Measurements from ENCODE around the gene VOPP1. TPM values are rescaled to one million over a fixed set of nuclear protein-coding genes. Genes with fewer than 3 reads are reported as not detected.

Gene VOPP1
- total and polyA plus RNA-seq, 9 donors, result 20.7 to 31.8 (median 27.5) TPM

DNA sequence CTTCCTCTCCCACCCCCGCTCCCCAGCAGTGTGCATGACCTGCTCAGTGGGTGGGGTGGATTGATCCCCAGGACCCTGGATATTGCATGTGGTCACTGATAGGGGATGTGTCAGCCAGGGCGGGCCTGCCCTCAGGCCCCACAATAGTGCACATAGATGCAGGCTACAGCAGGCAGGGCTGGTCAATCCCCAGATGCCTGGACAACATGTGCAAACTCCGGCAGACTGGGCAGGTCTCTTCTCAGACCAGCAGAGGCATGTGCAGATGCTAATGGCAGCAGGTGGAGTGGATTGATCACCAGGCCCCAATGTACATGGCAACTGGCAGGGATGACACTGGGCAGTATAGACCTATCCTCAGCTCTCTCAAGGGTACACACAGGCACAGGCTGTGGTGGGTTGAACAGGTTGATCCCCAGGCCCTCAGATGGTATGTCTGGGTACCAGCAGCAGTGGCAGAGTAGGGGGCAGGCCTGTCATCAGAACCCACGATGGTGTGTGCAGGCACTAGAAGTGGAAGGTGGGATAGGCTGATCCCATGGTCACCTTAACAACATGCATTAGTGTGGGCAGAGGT, 108.5 kb downstream of the VOPP1 start:
- Histone ChIP-seq H3K36me3 (ENCODE audit: control insufficient read depth, insufficient read depth, low read length) (peaks cover 10% of the 10 kb centered on the region), H3K27me3 (ENCODE audit: control insufficient read depth, insufficient read depth, low read length) (no peaks in the 10 kb centered on the region), H3K9me3 (replicated peaks; ENCODE audit: control insufficient read depth, low read depth, low read length) (peaks cover 4% of the 10 kb centered on the region), H3K27ac (ENCODE audit: low read length) (no peak overlapping the region), H3K4me1 (ENCODE audit: control insufficient read depth, insufficient read depth, low read length) (no peaks in the 10 kb centered on the region), H3K4me3 (ENCODE audit: low read length) (no peak overlapping the region)
- no peak for DNase-seq
- 97% methylated on average over 3 of the region's 4 CpGs for WGBS (ENCODE audit: insufficient coverage)

DNA sequence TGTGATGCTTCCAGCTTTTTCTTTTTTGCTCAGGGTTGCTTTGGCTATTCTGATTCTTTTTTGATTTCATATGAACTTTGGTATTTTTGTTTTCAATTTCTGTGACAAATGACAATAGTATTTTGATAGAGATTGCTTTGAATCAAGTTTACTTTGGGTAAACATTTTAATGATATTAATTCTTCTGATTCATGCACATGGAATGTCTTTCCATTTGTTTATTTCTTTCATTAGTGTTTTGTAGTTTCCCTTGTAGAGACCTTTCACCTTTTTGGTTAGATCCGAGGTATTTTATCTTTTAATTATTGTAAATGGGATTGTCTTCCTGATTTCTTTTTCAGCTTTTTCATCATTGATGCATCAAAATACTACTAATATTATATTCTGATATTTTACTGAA, 114.0 kb downstream of the VOPP1 start:
- H3K27me3 ChIP-seq (ENCODE audit: control insufficient read depth, insufficient read depth, low read length), result no peaks in the 10 kb centered on the region
- no peaks in the 10 kb centered on the region for H3K4me1 ChIP-seq (ENCODE audit: control insufficient read depth, insufficient read depth, low read length)
- H3K27ac ChIP-seq (ENCODE audit: low read length), result no peak overlapping the region
- WGBS (ENCODE audit: insufficient coverage), result no CpG with 5 or more reads among the region's 1 CpG
- H3K9me3 ChIP-seq (replicated peaks; ENCODE audit: control insufficient read depth, low read depth, low read length), result peaks cover 7% of the 10 kb centered on the region
- no peaks in the 10 kb centered on the region for H3K36me3 ChIP-seq (ENCODE audit: control insufficient read depth, insufficient read depth, low read length)
- no peak overlapping the region for H3K4me3 ChIP-seq (ENCODE audit: low read length)
- no peak for DNase-seq

DNA sequence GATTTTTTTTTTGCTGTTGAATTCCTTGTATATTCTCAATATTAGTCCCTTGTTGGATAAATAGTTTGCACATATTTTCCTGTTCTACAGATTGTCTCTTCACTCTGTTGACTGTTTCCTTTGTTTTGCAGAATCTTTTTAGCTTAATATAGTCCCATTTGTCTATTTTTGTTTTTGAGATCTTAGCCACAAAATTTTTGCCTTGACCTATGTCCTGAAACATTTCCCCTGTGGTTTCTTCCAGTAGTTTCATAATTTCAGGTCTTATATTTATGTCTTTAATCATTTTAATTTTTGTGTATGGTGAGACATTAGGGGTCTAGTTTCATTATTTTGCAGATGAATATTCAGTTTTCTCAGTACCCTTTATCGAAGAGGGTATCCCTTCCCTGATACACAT, 114.5 kb downstream of the VOPP1 start:
- no peak for DNase-seq
- Histone ChIP-seq H3K36me3 (ENCODE audit: control insufficient read depth, insufficient read depth, low read length) (no peaks in the 10 kb centered on the region), H3K27me3 (ENCODE audit: control insufficient read depth, insufficient read depth, low read length) (no peaks in the 10 kb centered on the region), H3K9me3 (replicated peaks; ENCODE audit: control insufficient read depth, low read depth, low read length) (peaks cover 7% of the 10 kb centered on the region), H3K27ac (ENCODE audit: low read length) (no peak overlapping the region), H3K4me3 (ENCODE audit: low read length) (no peak overlapping the region), H3K4me1 (ENCODE audit: control insufficient read depth, insufficient read depth, low read length) (no peaks in the 10 kb centered on the region)
- WGBS (ENCODE audit: insufficient coverage), result no CpG with 5 or more reads among the region's 1 CpG

DNA sequence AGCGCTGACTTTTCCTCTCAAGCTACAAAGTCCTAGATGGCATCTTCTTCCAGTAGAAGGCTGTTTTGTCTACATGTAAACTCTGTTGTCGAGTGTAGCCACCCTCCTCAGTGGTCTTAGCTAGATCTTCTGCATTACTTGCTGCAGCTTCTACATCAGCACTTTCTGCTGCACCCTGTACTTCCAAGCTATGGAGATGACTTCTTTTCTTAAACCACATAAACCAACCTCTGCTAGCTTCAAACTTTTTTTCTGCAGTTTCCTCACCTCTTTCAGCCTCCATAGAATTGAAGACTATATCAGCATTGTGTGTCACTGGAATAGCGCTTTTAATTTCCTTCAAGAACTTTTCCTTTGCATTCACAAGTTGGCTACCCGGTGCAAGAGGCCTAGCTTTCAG, 119.3 kb downstream of the VOPP1 start:
- WGBS (ENCODE audit: insufficient coverage), result 94% methylated on average over 2 of the region's 4 CpGs
- no peak for DNase-seq
- no peaks in the 10 kb centered on the region for H3K36me3 ChIP-seq (ENCODE audit: control insufficient read depth, insufficient read depth, low read length)
- H3K9me3 ChIP-seq (replicated peaks; ENCODE audit: control insufficient read depth, low read depth, low read length), result peaks cover 3% of the 10 kb centered on the region
- H3K4me3 ChIP-seq (ENCODE audit: low read length), result no peak overlapping the region
- peaks cover 12% of the 10 kb centered on the region for H3K27me3 ChIP-seq (ENCODE audit: control insufficient read depth, insufficient read depth, low read length)
- H3K27ac ChIP-seq (ENCODE audit: low read length), result no peak overlapping the region
- no peaks in the 10 kb centered on the region for H3K4me1 ChIP-seq (ENCODE audit: control insufficient read depth, insufficient read depth, low read length)

DNA sequence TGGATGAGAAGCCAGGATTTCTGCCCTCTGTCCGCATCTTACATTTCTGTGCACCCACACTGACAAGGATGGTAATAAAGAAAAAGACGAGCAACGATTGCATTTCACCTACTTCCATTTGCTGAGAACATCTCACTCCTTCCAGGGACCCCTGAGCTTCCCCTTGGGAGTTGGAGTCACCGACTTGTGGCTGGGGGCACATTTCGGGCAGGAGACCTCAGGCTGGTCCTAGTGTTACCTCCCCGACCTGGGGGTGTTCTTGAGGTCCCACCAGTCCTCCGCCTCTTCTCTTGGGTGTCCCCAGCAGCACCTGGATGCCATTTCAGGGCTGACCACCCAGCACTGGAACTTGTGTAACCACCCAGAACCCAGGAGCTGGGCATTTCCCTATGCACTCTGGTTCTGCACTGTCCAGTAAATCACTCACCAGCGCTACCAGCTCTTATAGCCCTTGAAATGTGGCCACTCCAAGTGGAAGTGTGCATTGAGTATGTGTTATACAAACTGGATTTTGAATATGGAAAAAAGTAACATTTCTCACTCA, 122.2 kb downstream of the VOPP1 start:
- Histone ChIP-seq H3K27ac (ENCODE audit: low read length) (no peak overlapping the region), H3K9me3 (replicated peaks; ENCODE audit: control insufficient read depth, low read depth, low read length) (no peaks in the 10 kb centered on the region), H3K4me1 (ENCODE audit: control insufficient read depth, insufficient read depth, low read length) (no peaks in the 10 kb centered on the region), H3K4me3 (ENCODE audit: low read length) (no peak overlapping the region), H3K36me3 (ENCODE audit: control insufficient read depth, insufficient read depth, low read length) (no peaks in the 10 kb centered on the region), H3K27me3 (ENCODE audit: control insufficient read depth, insufficient read depth, low read length) (peaks cover 12% of the 10 kb centered on the region)
- WGBS (ENCODE audit: insufficient coverage), result 86% methylated on average over 6 of the region's 8 CpGs
- DNase-seq, result no peak

DNA sequence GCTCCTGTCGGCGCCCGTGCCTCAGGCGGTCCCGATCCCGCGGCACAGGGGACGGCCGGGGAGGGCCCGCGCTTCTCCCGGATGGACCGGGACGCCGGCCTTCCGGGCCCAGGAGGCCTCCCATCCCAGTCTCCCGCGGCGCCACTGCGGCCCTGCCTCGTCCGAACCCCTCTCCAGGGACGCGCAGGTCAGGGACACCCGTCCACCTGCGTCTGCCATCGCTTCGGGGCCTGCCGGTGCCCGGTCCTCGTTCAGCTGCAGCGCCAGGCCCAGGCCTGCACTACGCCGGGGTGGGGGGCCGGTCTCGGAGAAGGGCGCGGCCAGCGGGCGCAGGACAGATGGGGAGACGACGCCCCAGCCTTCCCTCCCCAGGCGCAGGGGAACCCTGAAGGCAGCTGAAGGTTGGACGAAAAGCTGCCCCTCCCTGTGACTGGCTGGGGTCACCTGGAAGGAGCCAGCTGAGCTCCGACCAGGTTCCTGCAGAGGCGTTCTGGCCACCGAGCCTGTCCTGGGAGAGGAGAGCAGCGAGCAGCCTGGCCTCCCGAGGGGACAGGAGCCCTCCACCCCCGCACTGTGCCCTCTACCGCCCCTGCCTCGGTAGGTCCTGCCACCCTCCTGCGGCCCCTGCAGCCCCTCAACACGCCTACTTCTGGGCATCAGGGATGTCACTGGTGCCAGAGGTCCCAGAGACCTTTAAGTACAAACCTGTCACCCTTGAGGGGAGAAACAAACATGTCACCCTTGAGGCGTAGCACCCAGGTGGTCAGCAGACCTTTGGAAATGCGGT, 122.9 kb downstream of the VOPP1 start:
- WGBS (ENCODE audit: insufficient coverage), result 22% methylated on average over 53 of the region's 56 CpGs
- Histone ChIP-seq H3K36me3 (ENCODE audit: control insufficient read depth, insufficient read depth, low read length) (no peaks in the 10 kb centered on the region), H3K4me3 (ENCODE audit: low read length) (no peak overlapping the region), H3K27ac (ENCODE audit: low read length) (no peak overlapping the region), H3K27me3 (ENCODE audit: control insufficient read depth, insufficient read depth, low read length) (peaks cover 12% of the 10 kb centered on the region), H3K9me3 (replicated peaks; ENCODE audit: control insufficient read depth, low read depth, low read length) (no peaks in the 10 kb centered on the region), H3K4me1 (ENCODE audit: control insufficient read depth, insufficient read depth, low read length) (no peaks in the 10 kb centered on the region)
- DNase-seq, result no peak

DNA sequence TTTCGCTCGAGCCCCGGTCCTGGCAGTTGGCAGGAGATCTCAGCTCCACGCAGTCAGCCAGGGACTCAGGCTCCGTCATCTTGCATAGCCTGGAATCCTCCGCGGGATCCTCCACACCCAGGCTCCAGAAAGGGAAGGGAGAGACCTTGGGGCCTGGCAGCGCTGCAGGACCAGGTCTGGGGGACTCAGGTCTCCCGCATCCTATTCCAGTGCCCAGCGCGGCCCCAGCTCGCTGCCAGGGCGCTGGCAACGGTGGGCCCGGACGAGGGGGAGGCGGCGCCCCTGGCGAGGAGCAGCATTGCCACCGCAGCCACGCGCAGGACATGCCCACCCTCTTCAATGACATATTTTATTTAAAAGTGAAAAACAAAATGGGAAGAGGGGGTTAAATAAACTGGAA, 123.8 kb downstream of the VOPP1 start:
- H3K27ac ChIP-seq (ENCODE audit: low read length), result no peak overlapping the region
- no peaks in the 10 kb centered on the region for H3K36me3 ChIP-seq (ENCODE audit: control insufficient read depth, insufficient read depth, low read length)
- no peaks in the 10 kb centered on the region for H3K9me3 ChIP-seq (replicated peaks; ENCODE audit: control insufficient read depth, low read depth, low read length)
- H3K4me3 ChIP-seq (ENCODE audit: low read length), result no peak overlapping the region
- no peaks in the 10 kb centered on the region for H3K4me1 ChIP-seq (ENCODE audit: control insufficient read depth, insufficient read depth, low read length)
- no peak for DNase-seq
- H3K27me3 ChIP-seq (ENCODE audit: control insufficient read depth, insufficient read depth, low read length), result peaks cover 12% of the 10 kb centered on the region
- 58% methylated on average over 9 of the region's 22 CpGs for WGBS (ENCODE audit: insufficient coverage)

DNA sequence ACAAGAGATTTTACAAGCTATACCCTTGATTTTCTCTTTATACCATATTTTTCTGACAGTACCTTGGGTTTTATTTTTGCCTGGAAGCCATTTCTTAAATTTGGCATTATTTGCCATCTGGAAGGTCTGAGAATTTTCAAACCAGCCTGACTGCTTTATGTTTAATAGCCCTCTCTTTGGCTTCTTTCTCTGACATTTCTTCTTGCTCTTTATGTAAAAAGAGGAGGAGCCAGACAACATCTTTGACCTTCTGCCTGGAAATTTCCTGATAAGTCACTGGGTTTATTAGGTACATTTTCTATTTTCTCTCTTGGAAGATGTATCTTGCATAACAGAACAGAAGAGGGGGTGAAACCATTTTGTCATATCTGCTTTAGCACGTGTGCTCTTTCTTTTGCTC, 127.5 kb downstream of the VOPP1 start:
- Histone ChIP-seq H3K9me3 (replicated peaks; ENCODE audit: control insufficient read depth, low read depth, low read length) (no peaks in the 10 kb centered on the region), H3K36me3 (ENCODE audit: control insufficient read depth, insufficient read depth, low read length) (no peaks in the 10 kb centered on the region), H3K27ac (ENCODE audit: low read length) (no peak overlapping the region), H3K4me1 (ENCODE audit: control insufficient read depth, insufficient read depth, low read length) (peaks cover 10% of the 10 kb centered on the region), H3K4me3 (ENCODE audit: low read length) (no peak overlapping the region), H3K27me3 (ENCODE audit: control insufficient read depth, insufficient read depth, low read length) (peaks cover 11% of the 10 kb centered on the region)
- WGBS (ENCODE audit: insufficient coverage), result 83% methylated on average over 1 of the region's 1 CpG
- DNase-seq, result no peak

DNA sequence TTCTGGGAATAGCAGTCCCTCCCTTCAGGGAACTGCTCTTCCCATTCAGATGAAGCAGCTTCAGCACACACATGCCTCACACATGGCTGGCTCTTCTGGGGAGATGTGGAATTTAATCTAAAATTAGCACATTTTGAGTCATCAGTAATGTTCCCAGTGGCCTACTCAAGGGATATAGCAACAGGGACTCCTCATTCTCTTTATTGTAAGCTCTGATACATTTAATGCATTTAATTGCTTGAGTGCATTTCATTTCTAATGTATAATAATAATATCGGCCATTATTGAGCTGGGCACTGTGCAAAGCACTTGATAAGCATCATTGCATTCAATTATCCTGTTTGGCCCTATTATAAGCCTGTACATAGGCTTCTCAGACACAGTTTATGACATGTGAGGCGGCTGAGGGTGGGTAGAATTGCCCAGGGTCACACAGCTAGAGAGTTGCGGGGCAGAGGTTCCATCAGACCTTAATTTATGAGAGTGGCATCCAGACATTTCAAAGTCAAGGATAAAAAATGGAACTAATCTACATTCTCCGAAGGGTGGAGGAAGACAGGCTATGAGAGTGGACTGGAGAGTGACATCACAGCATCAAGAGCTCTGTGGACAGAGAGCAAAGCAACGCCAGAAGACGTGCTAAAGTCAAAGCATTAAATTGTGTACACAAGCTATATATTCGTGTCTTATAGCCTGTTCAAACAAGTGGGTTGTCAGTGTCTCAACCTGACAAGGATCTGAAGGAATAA, 130.4 kb downstream of the VOPP1 start:
- Histone ChIP-seq H3K4me1 (ENCODE audit: control insufficient read depth, insufficient read depth, low read length) (peaks cover 26% of the 10 kb centered on the region), H3K36me3 (ENCODE audit: control insufficient read depth, insufficient read depth, low read length) (no peaks in the 10 kb centered on the region), H3K9me3 (replicated peaks; ENCODE audit: control insufficient read depth, low read depth, low read length) (no peaks in the 10 kb centered on the region), H3K27ac (ENCODE audit: low read length) (no peak overlapping the region), H3K27me3 (ENCODE audit: control insufficient read depth, insufficient read depth, low read length) (no peaks in the 10 kb centered on the region), H3K4me3 (ENCODE audit: low read length) (no peak overlapping the region)
- WGBS (ENCODE audit: insufficient coverage), result 76% methylated on average over 6 of the region's 7 CpGs
- DNase-seq, result peak; percentile 26

DNA sequence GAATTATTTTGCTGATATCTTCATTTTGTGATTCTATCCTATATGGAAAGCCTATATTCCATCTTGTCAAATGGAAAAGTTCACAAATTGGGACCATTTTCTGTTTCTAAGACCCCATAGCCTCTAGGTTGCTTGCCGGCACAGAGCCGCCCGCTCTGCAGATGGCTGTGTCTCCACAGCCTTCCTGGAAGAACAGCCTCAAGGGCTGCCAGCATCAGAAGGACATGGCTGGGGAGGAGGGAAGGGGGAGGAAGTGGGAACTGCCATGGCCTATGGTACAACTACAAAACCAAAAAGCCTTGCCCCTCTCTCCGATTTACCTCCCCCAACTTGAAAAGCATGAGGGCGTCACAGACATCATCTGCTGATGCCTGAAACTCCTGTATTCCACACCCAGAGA, 131.3 kb downstream of the VOPP1 start:
- H3K9me3 ChIP-seq (replicated peaks; ENCODE audit: control insufficient read depth, low read depth, low read length), result no peaks in the 10 kb centered on the region
- no CpG with 5 or more reads among the region's 5 CpGs for WGBS (ENCODE audit: insufficient coverage)
- H3K27ac ChIP-seq (ENCODE audit: low read length), result no peak overlapping the region
- peaks cover 26% of the 10 kb centered on the region for H3K4me1 ChIP-seq (ENCODE audit: control insufficient read depth, insufficient read depth, low read length)
- H3K4me3 ChIP-seq (ENCODE audit: low read length), result no peak overlapping the region
- no peak for DNase-seq
- no peaks in the 10 kb centered on the region for H3K27me3 ChIP-seq (ENCODE audit: control insufficient read depth, insufficient read depth, low read length)
- H3K36me3 ChIP-seq (ENCODE audit: control insufficient read depth, insufficient read depth, low read length), result no peaks in the 10 kb centered on the region
